Measurements from ENCODE around the gene MTCL1. TPM values are rescaled to one million over a fixed set of nuclear protein-coding genes. Genes with fewer than 3 reads are reported as not detected.

MTCL1 gene
- total and polyA plus RNA-seq, 9 of the 15 experiments (the other 6 are each of a cell fraction or from before 2014, with no cell fraction given) = 0.21 to 7.4 (median 3.7) TPM

DNA sequence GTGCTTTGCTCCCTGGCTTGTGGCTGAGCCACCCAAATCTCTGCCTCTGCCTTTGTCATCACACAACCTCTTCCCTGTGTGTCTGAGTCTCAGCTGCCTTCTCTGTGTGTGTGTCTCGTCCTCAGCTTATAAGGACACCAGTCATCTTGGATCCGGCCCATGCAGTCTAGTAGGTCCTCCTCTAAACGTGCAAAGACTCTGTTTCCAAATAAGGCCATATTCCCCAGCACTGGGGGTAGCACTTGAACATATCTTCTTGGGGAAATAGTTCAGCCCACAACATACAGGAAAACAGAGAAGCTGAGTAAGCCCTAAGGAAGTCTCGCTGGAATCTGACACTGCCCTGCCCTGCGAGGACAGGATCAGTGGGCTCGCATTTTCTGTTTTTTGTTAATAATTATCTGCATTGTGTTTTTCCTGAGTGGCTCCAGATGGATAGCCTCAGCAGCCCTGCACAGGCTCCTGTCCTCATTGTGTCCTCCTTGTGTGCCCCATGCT lies 42.1 kb downstream of the MTCL1 start:
- Histone ChIP-seq H3K79me2 (ENCODE audit: control insufficient read depth, insufficient read depth, low read length) (no peaks in the 10 kb centered on the region), H3K27ac (ENCODE audit: extremely low read depth, low read depth, low read length) (no peak overlapping the region), H3K9me1 (ENCODE audit: control insufficient read depth, insufficient read depth, low read length) (peaks cover 7% of the 10 kb centered on the region), H3K27me3 (ENCODE audit: control insufficient read depth in 2 of 2, insufficient read depth in 2 of 2, low read length in 2 of 2) (peaks cover 0 to 4% of the 10 kb centered on the region in 2 experiments; a peak in 1 of 5 replicates), H4K20me1 (replicated peaks; ENCODE audit: control insufficient read depth, insufficient read depth, low read length) (no peaks in the 10 kb centered on the region), H3K4me2 (ENCODE audit: insufficient read depth, low read length) (no peak overlapping the region), H2AFZ (ENCODE audit: low read depth, low read length) (no peak overlapping the region), H3K9me3 (replicated peaks; ENCODE audit: control insufficient read depth, insufficient read depth, low read depth, low read length) (no peaks in the 10 kb centered on the region), H3K9ac (ENCODE audit: insufficient read depth in 1 of 2, low read depth in 2 of 2, low read length in 2 of 2) (peak overlapping the region in 1 of 2 experiments; percentile 64; a peak in 1 of 4 replicates), H3K36me3 (ENCODE audit: control insufficient read depth, insufficient read depth, low read length) (no peaks in the 10 kb centered on the region; the same call in 2 of the 3 replicates), H3K4me1 (replicated peaks in 1 of 2; ENCODE audit: control insufficient read depth in 2 of 2, insufficient read depth in 2 of 2, low read length in 2 of 2) (peaks cover 4 to 5% of the 10 kb centered on the region in 2 experiments; a peak in 3 of 5 replicates), H3K4me3 (no peak overlapping the region)
- no TSS peak for BruUV-seq (replicated peaks)
- in situ Hi-C loops (cut with MboI) (no loop called here), intact Hi-C loops (cut with micrococcal nuclease) (no loop called here)
- DNase-seq (ENCODE audit: extremely low read depth in 1 of 4, low spot score in 3 of 4) (no peak), FAIRE-seq (no peak), ATAC-seq (no peak)
- TF ChIP-seq NR4A1 (CRISPR knock-in tag; IDR thresholded peaks at IDR 0.05) = no peak
- TF ChIP-seq NR4A1 (tag; IDR thresholded peaks at IDR 0.05) = no peak
- no peak for TF ChIP-seq SNRNP70 (optimal IDR thresholded peaks at IDR 0.05; ENCODE audit: low read depth, low read length)
- TF ChIP-seq ZNF384 (IDR thresholded peaks at IDR 0.05; ENCODE audit: low read depth, low read length) = no peak
- no peak for TF ChIP-seq ZFP30 (CRISPR knock-in tag; IDR thresholded peaks at IDR 0.05; ENCODE audit: borderline replicate concordance)
- TF ChIP-seq, protein P1, sequence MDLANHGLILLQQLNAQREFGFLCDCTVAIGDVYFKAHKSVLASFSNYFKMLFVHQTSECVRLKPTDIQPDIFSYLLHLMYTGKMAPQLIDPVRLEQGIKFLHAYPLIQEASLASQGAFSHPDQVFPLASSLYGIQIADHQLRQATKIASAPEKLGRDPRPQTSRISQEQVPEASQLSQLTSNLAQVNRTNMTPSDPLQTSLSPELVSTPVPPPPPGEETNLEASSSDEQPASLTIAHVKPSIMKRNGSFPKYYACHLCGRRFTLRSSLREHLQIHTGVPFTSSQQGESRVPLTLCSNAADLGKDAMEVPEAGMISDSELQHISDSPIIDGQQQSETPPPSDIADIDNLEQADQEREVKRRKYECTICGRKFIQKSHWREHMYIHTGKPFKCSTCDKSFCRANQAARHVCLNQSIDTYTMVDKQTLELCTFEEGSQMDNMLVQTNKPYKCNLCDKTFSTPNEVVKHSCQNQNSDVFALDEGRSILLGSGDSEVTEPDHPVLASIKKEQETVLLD (IDR thresholded peaks at IDR 0.05) = no peak
- no peak for TF ChIP-seq NR2C2 (CRISPR knock-in tag; IDR thresholded peaks at IDR 0.05)
- TF ChIP-seq NR2C2 (tag; IDR thresholded peaks at IDR 0.05) = no peak
- no peak for TF ChIP-seq TBP (optimal IDR thresholded peaks at IDR 0.05; ENCODE audit: low read depth, low read length)
- ChIA-PET POLR2A (interaction anchor here (0.6 to 0.7 kb wide), 3 partner anchors 10 to 132 kb away, joined by 3 to 4 read pairs (median 3); no protein-coding TSS in a partner anchor), CTCF (ENCODE audit: low intra/inter-chr PET ratio) (no interaction called here)
- 18% methylated on average over 6 of the region's 6 CpGs for WGBS (ENCODE audit: insufficient coverage, low coverage, missing lambda C conversion rate)

Data from K562 (cell line).